H1 (cell line): ENCODE measurements around the gene WASL. TPM values are rescaled to one million over a fixed set of nuclear protein-coding genes. Genes with fewer than 3 reads are reported as not detected.

Experiments
- CTCF ChIA-PET: fragments of 300-600 bp; sonication (Branson Sonifier 250); formaldehyde crosslinking; loops from one replicate; lab custom pipeline; 2021; ENCODE audit not compliant: partially characterized antibody; lab: Charles Lee
- POLR2A ChIA-PET: fragments of 300-600 bp; sonication (Branson Sonifier 250); formaldehyde crosslinking; loops from one replicate; lab custom pipeline; 2021; ENCODE audit warnings: inconsistent platforms; ENCODE audit not compliant: partially characterized antibody; lab: Charles Lee
- DNase-seq, 2 experiments: peaks; one replicate each; pipeline versions ENCODE4 v3.0.0 to v3.0.0-alpha.2; 2010 to 2022; ENCODE audit warnings: low spot score in 2 of 2, low read depth in 1 of 2, mixed read lengths in 1 of 2
- FAIRE-seq: peaks from 2 replicates; lab custom pipeline; 2011; peaks lifted over from hg19 to GRCh38; lab: Jason Lieb, UNC
- H2AFZ ChIP-seq: 2 replicates; pipeline ENCODE4 v1.8.1; 2012; ENCODE audit warnings: low read length, inconsistent platforms
- H2AK5ac ChIP-seq: 2 replicates; pipeline ENCODE4 v1.6.1; 2013; ENCODE audit warnings: low read depth, low read length
- H2BK120ac ChIP-seq: replicated peaks from 2 replicates; pipeline ENCODE3; 2013; ENCODE audit warnings: low read depth, low read length, inconsistent platforms
- H2BK12ac ChIP-seq: 2 replicates; pipeline ENCODE4 v1.6.1; 2013; ENCODE audit warnings: low read depth, low read length
- H2BK15ac ChIP-seq: 2 replicates; pipeline ENCODE4 v1.6.1; 2013; ENCODE audit warnings: low read length
- H2BK20ac ChIP-seq: 2 replicates; pipeline ENCODE4 v1.6.1; 2013; ENCODE audit warnings: low read length
- H2BK5ac ChIP-seq: 2 replicates; pipeline ENCODE4 v1.6.1; 2013; ENCODE audit warnings: low read depth, low read length
- H3K14ac ChIP-seq: 2 replicates; pipeline ENCODE4 v1.6.1; 2013; ENCODE audit warnings: inconsistent platforms; ENCODE audit not compliant: insufficient read length
- H3K18ac ChIP-seq: 2 replicates; pipeline ENCODE4 v1.6.1; 2013; ENCODE audit warnings: low read length; ENCODE audit errors: extremely low read depth
- H3K23ac ChIP-seq: 2 replicates; pipeline ENCODE4 v1.6.1; 2013; ENCODE audit warnings: inconsistent platforms; ENCODE audit not compliant: insufficient read length
- H3K23me2 ChIP-seq: 2 replicates; pipeline ENCODE4 v1.6.1; 2013; ENCODE audit warnings: low read depth, low read length
- H3K27ac ChIP-seq: 2 replicates; pipeline ENCODE4 v1.6.1; 2011; ENCODE audit warnings: low read depth, low read length, inconsistent platforms
- H3K27me3 ChIP-seq, 4 experiments: replicated peaks in 1 of 4; 1 replicate in 1 of 4; 2 replicates in 3 of 4; pipeline versions ENCODE4 v1.6.1 to v1.8.1; 2011 to 2013; ENCODE audit warnings: low read length in 3 of 4, mild to moderate bottlenecking in 3 of 4, inconsistent platforms in 2 of 4, mixed read lengths in 2 of 4, moderate library complexity in 1 of 4; ENCODE audit not compliant: control insufficient read depth in 3 of 4, insufficient read depth in 3 of 4; ENCODE audit errors: extremely low read depth in 1 of 4
- H3K36me3 ChIP-seq, 4 experiments: 2 replicates each; pipeline versions ENCODE4 v1.6.1 to v1.8.1; 2011 to 2013; ENCODE audit warnings: mild to moderate bottlenecking in 4 of 4, low read length in 3 of 4, moderate library complexity in 2 of 4, control low read depth in 1 of 4, inconsistent platforms in 1 of 4; ENCODE audit not compliant: insufficient read depth in 4 of 4, control insufficient read depth in 2 of 4
- H3K4ac ChIP-seq: replicated peaks from 2 replicates; pipeline ENCODE3; 2013; ENCODE audit warnings: low read length, low read depth, mixed read lengths, inconsistent platforms; ENCODE audit not compliant: insufficient read length
- H3K4me1 ChIP-seq, 4 experiments: replicated peaks in 1 of 4; 1 replicate in 1 of 4; 2 replicates in 3 of 4; pipeline versions ENCODE4 v1.6.1 to v1.8.1; 2011 to 2013; ENCODE audit warnings: low read length in 3 of 4, inconsistent platforms in 2 of 4, mixed read lengths in 1 of 4; ENCODE audit not compliant: insufficient read depth in 4 of 4, control insufficient read depth in 3 of 4
- H3K4me2 ChIP-seq, 2 experiments: 2 replicates each; pipeline versions ENCODE4 v1.6.1 to v1.8.1; 2011 to 2013; ENCODE audit warnings: low read depth in 2 of 2, low read length in 2 of 2, control low read depth in 1 of 2, inconsistent platforms in 1 of 2, mild to moderate bottlenecking in 1 of 2; ENCODE audit not compliant: insufficient read depth in 1 of 2
- H3K4me3 ChIP-seq, 4 experiments: fragments of 200-600, 300-600 bp in 1 of 4; sonication (generic), shearing (Covaris generic), sonication (Bioruptor Twin) in 1 of 4; 2 replicates each; pipeline versions ENCODE4 v1.5.1 to v1.8.1; 2011 to 2016; ENCODE audit warnings: low read length in 4 of 4, low read depth in 3 of 4, control low read depth in 2 of 4, inconsistent platforms in 2 of 4, mild to moderate bottlenecking in 2 of 4, mixed read lengths in 1 of 4, moderate library complexity in 1 of 4; ENCODE audit not compliant: insufficient read depth in 2 of 4; ENCODE audit errors: extremely low read depth in 1 of 4
- H3K56ac ChIP-seq: replicated peaks from 2 replicates; pipeline ENCODE3; 2013; ENCODE audit warnings: low read depth, mild to moderate bottlenecking, mixed read lengths, low read length, inconsistent platforms; ENCODE audit not compliant: insufficient read length
- H3K79me1 ChIP-seq: 2 replicates; pipeline ENCODE4 v1.6.1; 2013; ENCODE audit warnings: low read depth, low read length, control low read depth
- H3K79me2 ChIP-seq, 2 experiments: 2 replicates each; pipeline versions ENCODE4 v1.6.1 to v1.8.1; 2012 to 2013; ENCODE audit warnings: low read length in 2 of 2, mild to moderate bottlenecking in 2 of 2, inconsistent platforms in 1 of 2; ENCODE audit not compliant: insufficient read depth in 2 of 2, control insufficient read depth in 1 of 2
- H3K9ac ChIP-seq, 4 experiments: replicated peaks in 1 of 4; 1 replicate in 1 of 4; 2 replicates in 3 of 4; pipeline versions ENCODE4 v1.6.1 to v1.8.1; 2011 to 2013; ENCODE audit warnings: low read depth in 3 of 4, low read length in 3 of 4, control low read depth in 2 of 4, mild to moderate bottlenecking in 2 of 4, moderate library complexity in 2 of 4, inconsistent platforms in 1 of 4; ENCODE audit errors: extremely low read depth in 1 of 4
- H3K9me3 ChIP-seq, 2 experiments: 2 replicates each; pipeline versions ENCODE4 v1.6.1 to v1.8.1; 2012 to 2013; ENCODE audit warnings: mild to moderate bottlenecking in 2 of 2, moderate library complexity in 2 of 2, control low read depth in 1 of 2, inconsistent platforms in 1 of 2, low read depth in 1 of 2, low read length in 1 of 2, mixed read lengths in 1 of 2; ENCODE audit not compliant: insufficient read depth in 2 of 2
- H4K20me1 ChIP-seq, 2 experiments: replicated peaks in 1 of 2; 2 replicates each; pipeline versions ENCODE3 to v1.8.1; 2011 to 2013; ENCODE audit warnings: inconsistent platforms in 2 of 2, low read length in 2 of 2, mild to moderate bottlenecking in 1 of 2; ENCODE audit not compliant: insufficient read depth in 2 of 2, control insufficient read depth in 1 of 2
- H4K5ac ChIP-seq: 2 replicates; pipeline ENCODE4 v1.6.1; 2013; ENCODE audit warnings: low read length, low read depth, mixed read lengths, inconsistent platforms; ENCODE audit not compliant: insufficient read length
- H4K8ac ChIP-seq: 2 replicates; pipeline ENCODE4 v1.8.0; 2013; ENCODE audit warnings: mild to moderate bottlenecking, moderate library complexity, low read length, inconsistent platforms; ENCODE audit not compliant: insufficient read depth; ENCODE audit errors: extremely low read depth
- H4K91ac ChIP-seq: replicated peaks from 2 replicates; pipeline ENCODE3; 2013; ENCODE audit warnings: low read length, mixed read lengths, inconsistent platforms; ENCODE audit not compliant: insufficient read length
- CHD1 ChIP-seq: IDR thresholded peaks from 2 replicates; pipeline ENCODE4 v1.6.1; 2012; ENCODE audit warnings: low read depth, low read length, improper control_type of control experiment
- CTBP2 ChIP-seq: IDR thresholded peaks from 2 replicates; pipeline ENCODE4 v1.7.0; 2011; ENCODE audit warnings: borderline replicate concordance, mild to moderate bottlenecking, moderate library complexity, mixed read lengths, low read length; ENCODE audit not compliant: insufficient read depth, insufficient read length
- EP300 ChIP-seq, 2 experiments: IDR thresholded peaks; 1 replicate in 1 of 2; 2 replicates in 1 of 2; pipeline ENCODE4 v1.6.1; 2011 to 2012; ENCODE audit warnings: low read depth in 2 of 2, low read length in 2 of 2, mild to moderate bottlenecking in 2 of 2, borderline replicate concordance in 1 of 2, inconsistent platforms in 1 of 2, moderate library complexity in 1 of 2
- GTF2F1 ChIP-seq: IDR thresholded peaks from 2 replicates; pipeline ENCODE4 v1.6.1; 2012; ENCODE audit warnings: low read depth, low read length, improper control_type of control experiment, borderline replicate concordance
- KDM5A ChIP-seq: fragments of 200-600 bp; IDR thresholded peaks from 2 replicates; pipeline ENCODE4 v1.7.1; 2012; ENCODE audit warnings: mild to moderate bottlenecking, low read length, inconsistent platforms, mixed read lengths
- PHF8 ChIP-seq: fragments of 200-600 bp; sonication (generic); conservative IDR thresholded peaks from 2 replicates; pipeline ENCODE4 v1.7.1; 2012; ENCODE audit warnings: low read depth, mild to moderate bottlenecking, inconsistent platforms, low read length, moderate library complexity
- RNF2 ChIP-seq: fragments of 200-900, 300-1000 bp; sonication (generic); IDR thresholded peaks from 2 replicates; pipeline ENCODE4 v1.7.1; 2016; ENCODE audit warnings: borderline replicate concordance, low read depth, mild to moderate bottlenecking, antibody characterized with exemption, low read length; ENCODE audit not compliant: poor library complexity, severe bottlenecking; ENCODE audit errors: missing control alignments
- WGBS, 2 experiments: shearing (Covaris generic) in 1 of 2; methylation state at CpG; one replicate each; pipeline versions ENCODE4 v1.1.6 to v1.1.7; 2013 to 2015; ENCODE audit warnings: low lambda C conversion rate in 2 of 2, mixed read lengths in 2 of 2, inconsistent platforms in 1 of 2, low coverage in 1 of 2, missing lambda C conversion rate in 1 of 2; ENCODE audit not compliant: insufficient replicate concordance in 2 of 2, insufficient coverage in 1 of 2, insufficient read length in 1 of 2; ENCODE audit errors: extremely low coverage in 1 of 2, missing lambda C conversion rate in 1 of 2; 5-methylcytosine and 5-hydroxymethylcytosine counted together
- polyA plus RNA-seq, 7 experiments: library from polyadenylated mRNA; depleted of rRNA in 3 of 7; stranded (reverse) in 5 of 7; unstranded in 2 of 7; fragments of >200 nt in 5 of 7; fragments of 200-250 nt in 2 of 7; gene quantifications; 1 replicate in 5 of 7; 2 replicates in 1 of 7; 4 replicates in 1 of 7; pipeline versions ENCODE4 v1.2.1 to v1.2.3, GENCODE V29; 2011 to 2013; ENCODE audit warnings: missing spikeins in 2 of 7, mixed read lengths in 2 of 7
- total RNA-seq: library from RNA; stranded (reverse); fragmentation: NEBNext Ultra II Directional; extraction: Animal tissue kit (Norgen Biotek cat#: 25700); gene quantifications from 2 replicates; pipeline ENCODE4 v1.2.1, GENCODE V29; 2021

Gene WASL
- total and polyA plus RNA-seq, 2 of the 8 experiments (the other 6 are each of a cell fraction or from before 2014, with no cell fraction given) = 7.7 to 38.9 TPM

- Histone ChIP-seq H3K23ac (no peak overlapping the region), H3K9ac (no peak overlapping the region), H2BK120ac (no peak overlapping the region), H3K56ac (no peak overlapping the region), H3K27me3 (no peaks in the 10 kb centered on the region), H3K4me3 (no peak overlapping the region), H3K4me1 (peaks cover 3 to 10% (median 9%) of the 10 kb centered on the region in 4 experiments; a peak in 6 of 7 replicates), H4K91ac (no peak overlapping the region), H2BK12ac (no peak overlapping the region), H2AFZ (no peak overlapping the region), H3K27ac (no peak overlapping the region), H2AK5ac (no peak overlapping the region), H2BK15ac (no peak overlapping the region), H4K8ac (no peak overlapping the region), H3K18ac (no peak overlapping the region), H3K23me2 (no peaks in the 10 kb centered on the region), H3K4me2 (no peak overlapping the region), H3K79me1 (no peaks in the 10 kb centered on the region), H2BK20ac (no peak overlapping the region), H3K14ac (no peak overlapping the region), H4K20me1 (no peaks in the 10 kb centered on the region), H3K4ac (no peak overlapping the region), H2BK5ac (no peak overlapping the region), H3K79me2 (no peaks in the 10 kb centered on the region), H4K5ac (no peak overlapping the region), H3K9me3 (no peaks in the 10 kb centered on the region), H3K36me3 (no peaks in the 10 kb centered on the region)
- POLR2A ChIA-PET = no interaction called here
- DNase-seq (no peak), FAIRE-seq (no peak)
- CTCF ChIA-PET = interaction anchor here (0.5 kb wide), 1 partner anchor 14 kb away, joined by 3 read pairs; the partner anchor contains the start of gene LMOD2
- 82% methylated on average over 5 of the region's 5 CpGs; no CpG with 5 or more reads in 1 of the 2 experiments for WGBS, 2 experiments
- no peak for TF ChIP-seq RNF2
- no peak for TF ChIP-seq PHF8
- no peak for TF ChIP-seq CHD1
- no peak for TF ChIP-seq KDM5A
- TF ChIP-seq CTBP2 = no peak
- no peak for TF ChIP-seq EP300 (IDR thresholded peaks at IDR 0.05; ENCODE audit: borderline replicate concordance in 1 of 2, low read depth in 2 of 2, low read length in 2 of 2)
- no peak for TF ChIP-seq GTF2F1
These were observed 106.9 kb downstream of the WASL start for GRCh38 chr7:123641901-123642300.
